ENCODE results near the gene SH3PXD2A. TPM values are rescaled to one million over a fixed set of nuclear protein-coding genes. Genes with fewer than 3 reads are reported as not detected.

SH3PXD2A gene
- total RNA-seq, 1 donor from 2014 or later = 17.3 TPM

DNA sequence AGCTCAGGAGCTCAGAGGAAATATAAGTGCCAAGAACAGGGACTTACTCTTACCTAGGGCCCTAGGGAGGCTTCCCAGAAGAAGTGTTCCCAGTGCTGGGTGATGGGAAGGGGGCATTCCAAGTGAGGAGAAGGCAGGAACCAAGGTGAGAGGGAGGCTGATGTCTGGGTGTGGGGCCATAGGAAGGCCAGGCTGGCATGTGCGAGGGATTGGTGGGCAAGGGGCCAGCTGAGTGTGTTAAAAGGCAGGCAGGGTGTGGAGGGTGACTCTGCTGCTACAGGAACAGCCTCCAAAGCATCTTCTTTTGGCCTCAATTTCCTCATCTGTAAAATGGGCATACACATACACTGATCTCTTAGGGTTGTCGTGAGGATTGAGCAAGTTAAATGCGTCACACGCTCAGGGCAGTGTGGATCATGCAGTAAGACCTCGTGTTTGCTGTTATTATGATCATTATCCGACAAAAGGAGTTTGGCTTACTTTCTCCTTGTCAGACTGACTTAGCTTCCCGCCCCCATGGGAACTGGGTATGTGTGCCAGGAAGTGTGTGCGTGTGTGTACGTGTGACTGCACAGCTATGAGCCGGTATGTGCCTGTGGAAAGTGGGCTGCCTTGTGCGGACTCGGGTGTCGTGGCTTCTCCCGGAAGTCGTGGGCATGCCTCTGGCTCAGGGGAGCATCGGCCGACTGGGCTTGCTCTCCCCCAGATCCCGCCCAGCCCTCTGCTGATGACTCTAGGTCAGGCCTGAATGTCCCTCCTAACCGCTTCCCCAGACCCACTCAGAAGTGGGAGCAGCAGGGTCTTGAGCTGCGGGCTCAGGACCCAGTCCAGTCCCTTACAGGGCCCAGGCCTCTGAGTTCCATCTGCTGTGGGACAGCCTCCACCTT, 302.3 kb downstream of the SH3PXD2A start:
- Mint-ChIP-seq H3K27me3 (ENCODE audit: low read depth, unreplicated experiment) (peaks cover 79% of the 10 kb centered on the region), H3K27ac (ENCODE audit: unreplicated experiment) (no peak overlapping the region), H3K9me3 (ENCODE audit: unreplicated experiment) (peaks cover 6% of the 10 kb centered on the region), H3K36me3 (ENCODE audit: low read depth, unreplicated experiment) (no peaks in the 10 kb centered on the region), H3K4me3 (ENCODE audit: unreplicated experiment) (no peak overlapping the region), H3K4me1 (ENCODE audit: low read depth, unreplicated experiment) (no peaks in the 10 kb centered on the region)
- no peaks in the 10 kb centered on the region for H3K79me2 ChIP-seq (ENCODE audit: insufficient read depth, low read length)
- H3K9me3 ChIP-seq (ENCODE audit: insufficient read depth, low read depth, low read length) = peaks cover 27% of the 10 kb centered on the region
- TF ChIP-seq, protein P1, sequence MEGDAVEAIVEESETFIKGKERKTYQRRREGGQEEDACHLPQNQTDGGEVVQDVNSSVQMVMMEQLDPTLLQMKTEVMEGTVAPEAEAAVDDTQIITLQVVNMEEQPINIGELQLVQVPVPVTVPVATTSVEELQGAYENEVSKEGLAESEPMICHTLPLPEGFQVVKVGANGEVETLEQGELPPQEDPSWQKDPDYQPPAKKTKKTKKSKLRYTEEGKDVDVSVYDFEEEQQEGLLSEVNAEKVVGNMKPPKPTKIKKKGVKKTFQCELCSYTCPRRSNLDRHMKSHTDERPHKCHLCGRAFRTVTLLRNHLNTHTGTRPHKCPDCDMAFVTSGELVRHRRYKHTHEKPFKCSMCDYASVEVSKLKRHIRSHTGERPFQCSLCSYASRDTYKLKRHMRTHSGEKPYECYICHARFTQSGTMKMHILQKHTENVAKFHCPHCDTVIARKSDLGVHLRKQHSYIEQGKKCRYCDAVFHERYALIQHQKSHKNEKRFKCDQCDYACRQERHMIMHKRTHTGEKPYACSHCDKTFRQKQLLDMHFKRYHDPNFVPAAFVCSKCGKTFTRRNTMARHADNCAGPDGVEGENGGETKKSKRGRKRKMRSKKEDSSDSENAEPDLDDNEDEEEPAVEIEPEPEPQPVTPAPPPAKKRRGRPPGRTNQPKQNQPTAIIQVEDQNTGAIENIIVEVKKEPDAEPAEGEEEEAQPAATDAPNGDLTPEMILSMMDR (IDR thresholded peaks at IDR 0.05; ENCODE audit: insufficient read depth, low read depth, low read length) = no peak
- TF ChIP-seq EZH2 (IDR thresholded peaks at IDR 0.05; ENCODE audit: insufficient read depth, low read length) = no peak
- peaks cover 10% of the 10 kb centered on the region for H4K20me1 ChIP-seq (ENCODE audit: insufficient read depth, low read length)
- H3K27ac ChIP-seq (ENCODE audit: low read depth, low read length) = no peak overlapping the region
- H3K9ac ChIP-seq (ENCODE audit: low read length) = no peak overlapping the region
- DNase-seq (ENCODE audit: low read depth) (no peak), FAIRE-seq (no peak)
- H2AFZ ChIP-seq (ENCODE audit: low read depth, low read length) = no peak overlapping the region
- no peaks in the 10 kb centered on the region for H3K36me3 ChIP-seq (ENCODE audit: insufficient read depth, low read length)
- H3K4me2 ChIP-seq (ENCODE audit: low read length) = no peak overlapping the region
- H3K4me3 ChIP-seq (ENCODE audit: insufficient read depth, low read depth, low read length) = no peak overlapping the region
- H3K4me1 ChIP-seq (ENCODE audit: insufficient read depth, low read length) = peaks cover 4% of the 10 kb centered on the region
- peaks cover 59% of the 10 kb centered on the region for H3K27me3 ChIP-seq (ENCODE audit: insufficient read depth, low read length)

DNA sequence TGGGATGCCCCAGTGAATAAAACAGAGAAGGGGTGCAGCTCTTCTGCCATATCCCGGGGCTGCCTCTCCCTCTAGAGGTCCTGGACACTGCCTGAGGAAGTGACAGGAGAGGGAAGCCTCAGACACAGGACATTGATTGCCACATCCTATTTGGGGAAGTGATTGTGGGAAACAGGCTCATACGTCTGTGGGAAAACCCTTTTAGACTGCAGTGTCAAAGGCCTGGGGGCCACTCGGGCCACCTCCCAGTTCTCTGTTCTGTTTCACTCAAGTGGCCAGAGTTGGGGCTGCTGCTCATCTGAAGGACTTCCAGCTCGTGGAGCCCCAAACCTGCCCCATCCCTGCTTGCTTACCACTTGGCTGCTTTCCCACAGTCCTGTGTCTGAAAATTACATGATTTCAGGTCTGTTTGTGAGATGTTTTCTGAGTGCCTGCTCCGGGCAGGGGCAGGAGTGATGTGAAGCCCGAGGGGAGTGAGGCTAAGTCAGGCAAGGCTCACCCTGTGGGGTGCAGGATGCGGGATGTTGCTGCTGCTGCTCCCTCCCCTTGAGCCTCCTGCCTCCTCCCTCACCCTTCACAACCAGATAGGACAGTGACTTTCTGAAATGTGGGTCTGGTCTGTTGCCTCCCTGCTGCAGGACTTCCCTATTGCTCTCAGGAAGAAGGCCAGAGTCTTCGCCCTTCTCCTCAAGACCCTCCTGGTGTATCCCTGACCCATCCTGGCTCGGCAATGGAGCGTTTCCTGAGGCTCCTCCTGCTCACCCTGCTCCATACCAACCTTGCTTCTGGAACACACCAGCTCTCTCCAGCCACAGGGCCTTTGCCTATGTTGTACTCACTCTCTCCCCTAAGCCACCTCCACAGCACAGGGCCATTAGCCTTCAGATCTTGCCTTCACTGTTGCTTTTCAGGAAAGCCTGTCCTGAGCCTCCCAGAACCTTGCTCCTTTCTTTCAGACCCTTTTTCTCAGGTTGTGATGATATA, 303.5 kb downstream of the SH3PXD2A start:
- H2AFZ ChIP-seq (ENCODE audit: low read depth, low read length) = no peak overlapping the region
- no peaks in the 10 kb centered on the region for H3K36me3 Mint-ChIP-seq (ENCODE audit: low read depth, unreplicated experiment)
- H4K20me1 ChIP-seq (ENCODE audit: insufficient read depth, low read length) = peaks cover 10% of the 10 kb centered on the region
- no peak overlapping the region for H3K27ac ChIP-seq (ENCODE audit: low read depth, low read length)
- H3K4me1 ChIP-seq (ENCODE audit: insufficient read depth, low read length) = peaks cover 4% of the 10 kb centered on the region
- no peaks in the 10 kb centered on the region for H3K79me2 ChIP-seq (ENCODE audit: insufficient read depth, low read length)
- H3K4me3 Mint-ChIP-seq (ENCODE audit: unreplicated experiment) = no peak overlapping the region
- peaks cover 27% of the 10 kb centered on the region for H3K9me3 ChIP-seq (ENCODE audit: insufficient read depth, low read depth, low read length)
- no peaks in the 10 kb centered on the region for H3K4me1 Mint-ChIP-seq (ENCODE audit: low read depth, unreplicated experiment)
- H3K4me2 ChIP-seq (ENCODE audit: low read length) = no peak overlapping the region
- TF ChIP-seq, protein P1 (IDR thresholded peaks at IDR 0.05; ENCODE audit: insufficient read depth, low read depth, low read length) = no peak
- H3K9me3 Mint-ChIP-seq (ENCODE audit: unreplicated experiment) = peaks cover 6% of the 10 kb centered on the region
- peaks cover 77% of the 10 kb centered on the region for H3K27me3 Mint-ChIP-seq (ENCODE audit: low read depth, unreplicated experiment)
- no peak for FAIRE-seq
- no peaks in the 10 kb centered on the region for H3K36me3 ChIP-seq (ENCODE audit: insufficient read depth, low read length)
- H3K27ac Mint-ChIP-seq (ENCODE audit: unreplicated experiment) = no peak overlapping the region
- no peak overlapping the region for H3K9ac ChIP-seq (ENCODE audit: low read length)
- H3K4me3 ChIP-seq (ENCODE audit: insufficient read depth, low read depth, low read length) = no peak overlapping the region
- peaks cover 52% of the 10 kb centered on the region for H3K27me3 ChIP-seq (ENCODE audit: insufficient read depth, low read length)
- DNase-seq (ENCODE audit: low read depth) = no peak
